PC-9 (cell line): Measurements from ENCODE around the gene CPB1. TPM values are rescaled to one million over a fixed set of nuclear protein-coding genes. Genes with fewer than 3 reads are reported as not detected.

Experiments
- BruUV-seq: library from RNA; stranded (reverse); fragments of 400-500 nt; replicated peaks from 2 replicates; lab custom pipeline; 2021; lab: Mats Ljungman, UMichigan
- CTCF ChIA-PET: fragments of 300-600 bp; sonication (Branson Sonifier 250); formaldehyde crosslinking; loops from one replicate; lab custom pipeline; 2022; ENCODE audit warnings: antibody characterized with exemption; lab: Charles Lee
- POLR2A ChIA-PET: fragments of 300-600 bp; sonication (Branson Sonifier 250); formaldehyde crosslinking; loops from one replicate; lab custom pipeline; 2022; ENCODE audit warnings: antibody characterized with exemption; ENCODE audit not compliant: unreplicated experiment; lab: Charles Lee
- DNase-seq, 2 experiments: peaks; one replicate each; pipeline versions ENCODE4 v3.0.0 to v3.0.0-alpha.2; 2015 to 2022; ENCODE audit warnings: mixed read lengths in 1 of 2
- H2AFZ ChIP-seq: fragments of 200-600 bp; sonication (generic); 2 replicates; pipeline ENCODE4 v1.8.1; 2017; ENCODE audit warnings: antibody characterized with exemption
- H3F3A ChIP-seq: fragments of 200-600 bp; sonication (generic); 2 replicates; pipeline ENCODE4 v1.8.1; 2017; ENCODE audit warnings: antibody characterized with exemption, mild to moderate bottlenecking, low read depth; ENCODE audit not compliant: insufficient read depth
- H3K27ac ChIP-seq: fragments of 200-600 bp; sonication (generic); 2 replicates; pipeline ENCODE4 v1.6.1; 2016; ENCODE audit warnings: mixed run types
- H3K27me3 ChIP-seq: fragments of 200-600 bp; sonication (generic); 2 replicates; pipeline ENCODE4 v1.6.1; 2016; ENCODE audit warnings: low read depth, mixed run types; ENCODE audit not compliant: insufficient read depth
- H3K36me3 ChIP-seq: fragments of 200-600 bp; sonication (generic); 2 replicates; pipeline ENCODE4 v1.6.1; 2016; ENCODE audit warnings: low read depth, mixed run types
- H3K4me1 ChIP-seq: fragments of 200-600 bp; sonication (generic); replicated peaks from 2 replicates; pipeline ENCODE4 v1.6.1; 2016; ENCODE audit warnings: mixed run types; ENCODE audit not compliant: insufficient read depth
- H3K4me2 ChIP-seq: fragments of 200-600 bp; sonication (generic); 2 replicates; pipeline ENCODE4 v1.6.1; 2017; ENCODE audit warnings: mixed run types
- H3K4me3 ChIP-seq: fragments of 200-600 bp; sonication (generic); 2 replicates; pipeline ENCODE4 v1.6.1; 2016; ENCODE audit warnings: mixed run types
- H3K79me2 ChIP-seq: fragments of 200-600 bp; sonication (generic); 2 replicates; pipeline ENCODE4 v1.6.1; 2017; ENCODE audit warnings: low read depth, mixed run types
- H3K9me2 ChIP-seq: fragments of 200-600 bp; sonication (generic); 2 replicates; pipeline ENCODE4 v1.8.1; 2017; ENCODE audit warnings: mild to moderate bottlenecking; ENCODE audit not compliant: insufficient read depth
- H3K9me3 ChIP-seq: fragments of 200-600 bp; sonication (generic); 2 replicates; pipeline ENCODE4 v1.8.1; 2016; ENCODE audit warnings: low read depth; ENCODE audit not compliant: insufficient read depth
- H4K20me1 ChIP-seq: fragments of 200-600 bp; sonication (generic); 2 replicates; pipeline ENCODE4 v1.8.1; 2017; ENCODE audit not compliant: insufficient read depth
- CTCF ChIP-seq: fragments of 200-600 bp; sonication (generic); conservative IDR thresholded peaks from 2 replicates; pipeline ENCODE4 v1.6.1; 2017; ENCODE audit warnings: mixed run types, antibody characterized with exemption, mild to moderate bottlenecking, moderate library complexity
- EZH2 ChIP-seq: fragments of 200-600 bp; sonication (generic); IDR thresholded peaks from 2 replicates; pipeline ENCODE4 v1.8.0; 2017; ENCODE audit warnings: antibody characterized with exemption, low read depth
- intact Hi-C: fragments of 100-400 bp; cut with micrococcal nuclease; formaldehyde crosslinking; loops from one replicate; pipeline ENCODE4 v1.10.0; 2022; ENCODE audit not compliant: unreplicated experiment
- total RNA-seq: library from RNA; stranded (reverse); gene quantifications from 2 replicates; pipeline ENCODE4 v1.2.3, GENCODE V29; 2021

CPB1 gene
- total RNA-seq, 1 experiment from 2014 or later: not detected

DNA sequence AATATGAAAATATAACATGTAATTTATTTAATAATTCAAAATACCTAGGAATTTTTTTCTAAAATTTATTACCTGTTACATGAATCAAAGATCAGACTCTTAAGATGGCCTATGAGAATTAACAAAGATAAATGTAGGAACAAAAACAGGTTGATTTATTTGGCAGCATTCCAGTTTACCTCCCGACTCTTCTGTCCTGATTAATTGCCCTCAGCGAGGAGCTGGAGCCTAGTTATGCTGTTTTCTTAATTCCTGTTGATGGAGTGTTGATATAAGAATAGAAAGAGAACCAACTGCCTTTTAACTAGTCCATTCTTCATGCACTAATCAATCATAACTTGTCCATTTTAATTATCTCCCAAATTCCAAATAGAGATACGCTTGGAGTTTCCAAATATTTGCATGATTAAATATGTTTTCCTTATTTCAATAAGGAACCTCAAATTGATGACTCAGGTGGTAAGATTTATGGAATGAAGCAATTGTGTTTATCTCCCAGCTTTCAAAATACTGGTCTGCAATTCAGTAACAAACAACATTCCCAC lies 10.6 kb upstream of the CPB1 start:
- TF ChIP-seq EZH2 (no peak), CTCF (no peak)
- H3K4me2 ChIP-seq: no peak overlapping the region
- no peaks in the 10 kb centered on the region for H3K79me2 ChIP-seq
- H3K27me3 ChIP-seq: no peaks in the 10 kb centered on the region
- no peaks in the 10 kb centered on the region; the same call in 1 of the 2 replicates for H3K9me2 ChIP-seq
- BruUV-seq: no TSS peak
- no peaks in the 10 kb centered on the region for H4K20me1 ChIP-seq
- no peaks in the 10 kb centered on the region for H3K36me3 ChIP-seq
- H3K9me3 ChIP-seq: no peaks in the 10 kb centered on the region
- DNase-seq: no peak
- no peak overlapping the region for H3K4me3 ChIP-seq
- H3K4me1 ChIP-seq: no peaks in the 10 kb centered on the region
- intact Hi-C loops: no loop called here
- H3K27ac ChIP-seq: no peak overlapping the region
- H3F3A ChIP-seq: no peaks in the 10 kb centered on the region
- POLR2A ChIA-PET: interaction anchor here (0.6 kb wide), 1 partner anchor 12 kb away, joined by 3 read pairs; no protein-coding TSS in a partner anchor
- CTCF ChIA-PET: no interaction called here
- H2AFZ ChIP-seq: no peak overlapping the region

- Histone ChIP-seq H3K4me2 (no peak overlapping the region), H3K4me3 (no peak overlapping the region)
Measured at GRCh38 chr3:148820361-148821245, 7.0 kb upstream of the CPB1 start.

DNA sequence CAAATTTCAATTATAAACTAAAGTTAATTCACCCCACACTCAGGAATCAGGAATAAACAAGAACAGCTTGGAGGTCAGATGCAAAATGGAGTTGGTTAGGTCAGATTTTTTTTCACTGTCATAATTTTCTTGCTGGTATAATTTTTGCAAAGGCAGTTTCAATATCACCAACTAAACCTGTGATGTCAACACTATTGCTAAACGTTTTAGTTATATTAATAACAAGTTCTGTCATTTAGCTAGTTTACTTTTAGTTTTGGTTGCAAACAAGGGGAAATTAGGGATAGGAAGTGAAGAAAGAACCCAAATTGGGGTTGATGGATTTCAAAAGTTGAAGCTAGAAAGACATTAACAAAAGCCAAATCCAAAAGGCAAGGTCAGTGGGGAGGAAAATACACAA lies 4.6 kb upstream of the CPB1 start:
- H4K20me1 ChIP-seq: no peaks in the 10 kb centered on the region
- H3K9me3 ChIP-seq: no peaks in the 10 kb centered on the region
- CTCF ChIA-PET: no interaction called here
- H3K9me2 ChIP-seq: no peaks in the 10 kb centered on the region
- BruUV-seq: no TSS peak
- H3K4me1 ChIP-seq: no peaks in the 10 kb centered on the region
- DNase-seq: no peak
- H3K27me3 ChIP-seq: no peaks in the 10 kb centered on the region
- no peaks in the 10 kb centered on the region for H3K36me3 ChIP-seq
- no peak overlapping the region for H3K4me3 ChIP-seq
- no peak for TF ChIP-seq CTCF
- TF ChIP-seq EZH2: no peak
- POLR2A ChIA-PET: no interaction called here
- no peak overlapping the region for H2AFZ ChIP-seq
- no peaks in the 10 kb centered on the region for H3K79me2 ChIP-seq
- no peak overlapping the region for H3K4me2 ChIP-seq
- no peak overlapping the region for H3K27ac ChIP-seq
- no peaks in the 10 kb centered on the region for H3F3A ChIP-seq
- intact Hi-C loops: no loop called here

More at GRCh38 chr3:148820361-148821245, 7.0 kb upstream of the CPB1 start:
- H3K9me2 ChIP-seq: no peaks in the 10 kb centered on the region
- H4K20me1 ChIP-seq: no peaks in the 10 kb centered on the region
- H3K79me2 ChIP-seq: no peaks in the 10 kb centered on the region
- no peak for DNase-seq
- ChIA-PET POLR2A (interaction anchor here (0.7 kb wide), 1 partner anchor 20 kb away, joined by 5 read pairs; no protein-coding TSS in a partner anchor), CTCF (no interaction called here)
- H3K27me3 ChIP-seq: no peaks in the 10 kb centered on the region
- H3F3A ChIP-seq: no peaks in the 10 kb centered on the region
- H3K4me1 ChIP-seq: no peaks in the 10 kb centered on the region
- no peak for TF ChIP-seq EZH2
- no peak for TF ChIP-seq CTCF
- intact Hi-C loops: no loop called here
- no peaks in the 10 kb centered on the region for H3K36me3 ChIP-seq
- BruUV-seq: no TSS peak
- no peak overlapping the region for H2AFZ ChIP-seq
- no peak overlapping the region for H3K27ac ChIP-seq
- H3K9me3 ChIP-seq: no peaks in the 10 kb centered on the region
